ENCODE data around the gene IL17C. TPM values are rescaled to one million over a fixed set of nuclear protein-coding genes. Genes with fewer than 3 reads are reported as not detected.
A peak's percentile ranks its signal among the peaks of the same experiment; 100 is the strongest.

Gene IL17C
- total RNA-seq, 1 donor from 2014 or later: not detected

- H3K36me3 ChIP-seq: peaks cover 73% of the 10 kb centered on the region
- no peak for DNase-seq
- H3K9me3 ChIP-seq: no peaks in the 10 kb centered on the region
- TF ChIP-seq CTCF (IDR thresholded peaks at IDR 0.05): no peak
- peak in 1 of 2 donors; percentile 3 for ATAC-seq
- no peak overlapping the region for H3K4me3 ChIP-seq
- H3K4me1 ChIP-seq: peaks cover 18% of the 10 kb centered on the region
- no peaks in the 10 kb centered on the region for H3K27me3 ChIP-seq (ENCODE audit: low read depth)
- peak overlapping the region; percentile 11 for H3K27ac ChIP-seq
- intact Hi-C loops (cut with DNase I): no loop called here
Measured at GRCh38 chr16:88616736-88617135, 21.6 kb upstream of the IL17C start.

GRCh38 chr16:88617268-88618031 lies 20.9 kb upstream of the IL17C start:
- Histone ChIP-seq H3K36me3 (peaks cover 73% of the 10 kb centered on the region), H3K27me3 (ENCODE audit: low read depth) (no peaks in the 10 kb centered on the region), H3K4me3 (no peak overlapping the region), H3K4me1 (peaks cover 18% of the 10 kb centered on the region), H3K9me3 (no peaks in the 10 kb centered on the region), H3K27ac (no peak overlapping the region)
- ATAC-seq (no peak), DNase-seq (no peak)
- intact Hi-C loops (cut with DNase I): no loop called here
- no peak for TF ChIP-seq CTCF (IDR thresholded peaks at IDR 0.05)

GRCh38 chr16:88618182-88618955 lies 20.0 kb upstream of the IL17C start:
- Histone ChIP-seq H3K36me3 (peaks cover 76% of the 10 kb centered on the region), H3K27ac (no peak overlapping the region), H3K4me3 (no peak overlapping the region), H3K9me3 (no peaks in the 10 kb centered on the region), H3K27me3 (ENCODE audit: low read depth) (no peaks in the 10 kb centered on the region), H3K4me1 (peaks cover 18% of the 10 kb centered on the region)
- no peak for DNase-seq
- ATAC-seq: no peak
- intact Hi-C loops (cut with DNase I): no loop called here
- no peak for TF ChIP-seq CTCF (IDR thresholded peaks at IDR 0.05)

DNA sequence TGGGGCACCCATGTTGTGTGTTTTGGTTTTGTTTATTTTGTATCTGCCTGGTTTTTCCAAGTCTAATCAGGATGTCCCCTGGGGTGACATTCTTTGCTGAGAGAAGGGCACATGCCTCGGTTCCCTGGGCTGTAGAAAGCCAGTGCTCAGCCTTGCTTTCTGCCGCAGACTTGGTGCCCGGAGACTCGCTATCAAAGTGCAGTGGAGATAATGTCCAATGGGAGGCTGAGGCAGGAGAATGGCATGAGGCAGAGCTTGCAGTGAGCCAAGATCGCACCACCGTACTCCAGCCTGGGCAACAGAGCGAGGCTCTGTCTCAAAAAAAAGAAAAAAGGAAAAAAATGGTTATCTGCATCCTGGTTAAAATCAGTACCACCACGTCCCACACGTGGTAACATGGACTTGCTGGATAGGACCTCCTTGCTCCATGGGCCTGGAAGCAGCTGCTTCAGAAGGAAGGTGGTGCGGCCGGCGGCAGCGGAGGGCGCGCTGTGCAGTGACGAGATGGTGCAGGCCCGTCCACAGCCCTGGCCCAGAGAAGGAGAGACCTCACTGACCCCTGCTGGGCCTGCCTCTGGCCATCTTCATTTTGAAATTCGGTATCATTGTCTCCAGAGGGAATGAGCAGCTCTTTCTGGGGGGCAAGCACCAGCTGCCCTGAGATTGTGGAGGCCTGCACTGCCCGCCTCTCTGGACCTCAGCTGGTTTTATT lies 19.3 kb upstream of the IL17C start:
- intact Hi-C loops (cut with DNase I): no loop called here
- H3K36me3 ChIP-seq: peaks cover 78% of the 10 kb centered on the region
- no peak overlapping the region for H3K27ac ChIP-seq
- peaks cover 18% of the 10 kb centered on the region for H3K4me1 ChIP-seq
- no peaks in the 10 kb centered on the region for H3K27me3 ChIP-seq (ENCODE audit: low read depth)
- ATAC-seq (no peak), DNase-seq (no peak)
- H3K9me3 ChIP-seq: no peaks in the 10 kb centered on the region
- H3K4me3 ChIP-seq: no peak overlapping the region
- no peak for TF ChIP-seq CTCF (IDR thresholded peaks at IDR 0.05)
